CD4-positive, alpha-beta T cell (primary cell): ENCODE data around the gene SPATA16. TPM values are rescaled to one million over a fixed set of nuclear protein-coding genes. Genes with fewer than 3 reads are reported as not detected.

Experiments used
- ATAC-seq: fragments of 200-7000 bp; cut with Tn5 transposase; one replicate; pipeline ENCODE4 v1.10.0; 2022; ENCODE audit warnings: mild to moderate bottlenecking; ENCODE audit not compliant: poor library complexity
- CTCF ChIA-PET: fragments of 350-600 bp; sonication (Branson Sonifier 250); formaldehyde crosslinking; loops from one replicate; lab custom pipeline; 2021; ENCODE audit warnings: antibody characterized with exemption, inconsistent platforms; lab: Charles Lee
- POLR2A ChIA-PET: fragments of 350-600 bp; sonication (Branson Sonifier 250); formaldehyde crosslinking; loops from one replicate; lab custom pipeline; 2021; ENCODE audit warnings: antibody characterized with exemption, inconsistent platforms; lab: Charles Lee
- DNase-seq, 14 experiments: peaks; one replicate each; pipeline ENCODE4 v3.0.0-alpha.2; 2013 to 2020; ENCODE audit warnings: mixed read lengths in 2 of 14
- H3K27ac ChIP-seq, 2 donors: one replicate each; pipeline versions ENCODE4 v1.5.1 to v1.7.0; 2013; ENCODE audit warnings: low read length in 2 of 2, low read depth in 1 of 2, mild to moderate bottlenecking in 1 of 2
- H3K27me3 ChIP-seq, 2 experiments: 1 replicate in 1 of 2; 2 replicates in 1 of 2; pipeline versions ENCODE4 v1.6.1 to v1.7.0; 2013; ENCODE audit warnings: low read length in 2 of 2, control low read depth in 1 of 2, mild to moderate bottlenecking in 1 of 2, moderate library complexity in 1 of 2; ENCODE audit not compliant: insufficient read depth in 2 of 2, control insufficient read depth in 1 of 2
- H3K36me3 ChIP-seq: one replicate; pipeline ENCODE4 v1.6.1; 2013; ENCODE audit warnings: low read length, control low read depth; ENCODE audit not compliant: insufficient read depth
- H3K4me1 ChIP-seq: one replicate; pipeline ENCODE4 v1.6.1; 2013; ENCODE audit warnings: low read length, control low read depth; ENCODE audit not compliant: insufficient read depth
- H3K4me3 ChIP-seq: one replicate; pipeline ENCODE4 v1.5.1; 2013; ENCODE audit warnings: mild to moderate bottlenecking, low read length, moderate library complexity
- H3K9me3 ChIP-seq, 2 experiments: 1 replicate in 1 of 2; 2 replicates in 1 of 2; pipeline versions ENCODE4 v1.6.1 to v1.7.0; 2013; ENCODE audit warnings: low read length in 2 of 2, mild to moderate bottlenecking in 2 of 2, control low read depth in 1 of 2, moderate library complexity in 1 of 2; ENCODE audit not compliant: control insufficient read depth in 1 of 2, insufficient read depth in 1 of 2
- H3K27ac Mint-ChIP-seq: one replicate; pipeline ENCODE4 v1.8.0; 2020; ENCODE audit warnings: mixed read lengths
- H3K27me3 Mint-ChIP-seq: one replicate; pipeline ENCODE4 v1.8.0; 2021; ENCODE audit warnings: mixed read lengths
- H3K36me3 Mint-ChIP-seq: one replicate; pipeline ENCODE4 v1.8.0; 2021; ENCODE audit warnings: low read depth, mixed read lengths
- H3K4me1 Mint-ChIP-seq: one replicate; pipeline ENCODE4 v1.8.0; 2021; ENCODE audit warnings: low read depth, mixed read lengths
- H3K4me3 Mint-ChIP-seq: one replicate; pipeline ENCODE4 v1.8.0; 2020; ENCODE audit warnings: mild to moderate bottlenecking, mixed read lengths
- H3K9me3 Mint-ChIP-seq: one replicate; pipeline ENCODE4 v1.8.0; 2020; ENCODE audit warnings: mixed read lengths
- intact Hi-C, 2 experiments: fragments of 100-400 bp; cut with DNase I in 1 of 2; cut with micrococcal nuclease in 1 of 2; formaldehyde crosslinking; loops; one replicate each; pipeline versions ENCODE4 v1.15.1 to v1.9.0; 2023 to 2025; cut with DNase I, micrococcal nuclease
- total RNA-seq, 174 experiments: library from RNA in 2 of 174; stranded (reverse) in 2 of 174; gene quantifications; one replicate each; pipeline ENCODE4 v1.2.3 and lab custom pipeline; 2021 to 2026
- TF ChIP-seq, protein P1 (sequence below): fragments of 200-600 bp; IDR thresholded peaks from one replicate; pipeline ENCODE4 v1.8.0; 2022; ENCODE audit warnings: antibody characterized with exemption, mild to moderate bottlenecking

SPATA16 gene
- total RNA-seq, 2 experiments from 2014 or later, result not detected

DNA sequence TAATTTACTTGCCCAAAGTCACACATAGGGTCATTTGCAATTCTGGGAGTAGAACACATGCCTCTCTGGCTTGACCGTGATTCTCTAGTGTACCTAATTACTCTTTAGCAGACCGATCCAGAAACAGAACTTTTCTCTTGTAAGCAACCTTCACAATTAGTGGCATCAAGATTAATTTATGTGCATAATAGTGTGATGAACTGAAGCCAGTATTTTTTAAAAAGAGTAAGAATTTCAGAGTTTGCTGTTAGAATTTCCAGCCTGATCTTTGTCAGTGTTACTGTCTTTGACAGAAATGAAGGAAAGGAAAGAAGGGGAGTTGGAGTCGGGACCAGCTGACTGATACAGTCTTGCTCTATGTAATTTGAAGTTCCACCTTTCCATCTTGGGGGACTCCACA lies 137.1 kb downstream of the SPATA16 start:
- H3K27ac Mint-ChIP-seq, result no peak overlapping the region
- intact Hi-C loops, result no loop called here
- no peak for ATAC-seq
- H3K36me3 Mint-ChIP-seq, result no peaks in the 10 kb centered on the region
- Histone ChIP-seq H3K27me3 (no peaks in the 10 kb centered on the region), H3K9me3 (no peaks in the 10 kb centered on the region), H3K36me3 (no peaks in the 10 kb centered on the region), H3K27ac (no peak overlapping the region), H3K4me3 (no peak overlapping the region), H3K4me1 (no peaks in the 10 kb centered on the region)
- CTCF ChIA-PET, result no interaction called here
- no peak overlapping the region for H3K4me3 Mint-ChIP-seq
- H3K27me3 Mint-ChIP-seq, result no peaks in the 10 kb centered on the region
- no peaks in the 10 kb centered on the region for H3K4me1 Mint-ChIP-seq
- no peak for DNase-seq
- TF ChIP-seq, protein P1, sequence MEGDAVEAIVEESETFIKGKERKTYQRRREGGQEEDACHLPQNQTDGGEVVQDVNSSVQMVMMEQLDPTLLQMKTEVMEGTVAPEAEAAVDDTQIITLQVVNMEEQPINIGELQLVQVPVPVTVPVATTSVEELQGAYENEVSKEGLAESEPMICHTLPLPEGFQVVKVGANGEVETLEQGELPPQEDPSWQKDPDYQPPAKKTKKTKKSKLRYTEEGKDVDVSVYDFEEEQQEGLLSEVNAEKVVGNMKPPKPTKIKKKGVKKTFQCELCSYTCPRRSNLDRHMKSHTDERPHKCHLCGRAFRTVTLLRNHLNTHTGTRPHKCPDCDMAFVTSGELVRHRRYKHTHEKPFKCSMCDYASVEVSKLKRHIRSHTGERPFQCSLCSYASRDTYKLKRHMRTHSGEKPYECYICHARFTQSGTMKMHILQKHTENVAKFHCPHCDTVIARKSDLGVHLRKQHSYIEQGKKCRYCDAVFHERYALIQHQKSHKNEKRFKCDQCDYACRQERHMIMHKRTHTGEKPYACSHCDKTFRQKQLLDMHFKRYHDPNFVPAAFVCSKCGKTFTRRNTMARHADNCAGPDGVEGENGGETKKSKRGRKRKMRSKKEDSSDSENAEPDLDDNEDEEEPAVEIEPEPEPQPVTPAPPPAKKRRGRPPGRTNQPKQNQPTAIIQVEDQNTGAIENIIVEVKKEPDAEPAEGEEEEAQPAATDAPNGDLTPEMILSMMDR, result no peak
- no peaks in the 10 kb centered on the region for H3K9me3 Mint-ChIP-seq
- POLR2A ChIA-PET, result no interaction called here

DNA sequence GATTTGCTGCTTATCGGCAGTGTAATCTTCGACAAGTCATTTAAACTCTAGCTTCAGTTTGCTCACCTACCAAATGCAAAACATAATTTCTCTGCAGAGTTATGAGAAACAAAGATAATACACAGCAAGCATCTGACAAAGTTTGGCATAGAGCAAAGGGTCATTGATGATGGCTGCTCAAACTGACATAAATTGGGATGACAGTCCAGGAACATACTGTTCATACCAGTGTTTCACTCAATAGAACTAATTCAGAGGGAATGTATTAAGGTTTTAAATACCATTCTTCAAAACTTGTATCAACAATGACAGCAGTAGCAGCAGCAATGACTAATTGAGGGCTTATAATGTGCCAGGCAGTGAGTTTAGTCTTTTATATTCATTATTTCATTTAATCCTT lies 137.6 kb downstream of the SPATA16 start:
- CTCF ChIA-PET, result no interaction called here
- no peak overlapping the region for H3K27ac Mint-ChIP-seq

DNA sequence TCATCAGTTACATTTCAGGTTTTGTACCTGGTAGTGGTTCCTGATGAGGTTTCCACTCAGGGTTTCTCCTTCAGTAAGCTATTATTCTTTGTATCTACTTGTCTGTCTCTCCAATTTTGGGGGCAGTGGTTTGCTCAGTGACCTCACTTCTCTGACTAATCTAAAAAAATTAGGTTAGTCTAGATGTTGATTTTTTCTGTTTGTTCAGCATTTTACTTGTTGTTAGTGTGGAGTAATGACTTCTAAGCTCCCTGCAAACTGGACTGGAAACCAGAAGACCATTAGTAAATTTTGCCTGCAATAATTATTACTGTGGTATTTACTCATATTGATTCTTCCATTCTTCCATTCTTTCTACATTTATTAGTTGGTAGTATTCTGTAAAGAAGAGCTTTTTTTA lies 139.4 kb downstream of the SPATA16 start:
- Histone ChIP-seq H3K27ac (no peak overlapping the region), H3K27me3 (no peaks in the 10 kb centered on the region), H3K36me3 (no peaks in the 10 kb centered on the region), H3K4me3 (no peak overlapping the region), H3K9me3 (no peaks in the 10 kb centered on the region), H3K4me1 (no peaks in the 10 kb centered on the region)
- TF ChIP-seq, protein P1, result no peak
- ATAC-seq, result no peak
- no peaks in the 10 kb centered on the region for H3K4me1 Mint-ChIP-seq
- intact Hi-C loops, result no loop called here
- no peaks in the 10 kb centered on the region for H3K9me3 Mint-ChIP-seq
- H3K4me3 Mint-ChIP-seq, result no peak overlapping the region
- CTCF ChIA-PET, result no interaction called here
- no peaks in the 10 kb centered on the region for H3K36me3 Mint-ChIP-seq
- H3K27me3 Mint-ChIP-seq, result no peaks in the 10 kb centered on the region
- no peak for DNase-seq
- POLR2A ChIA-PET, result no interaction called here
- no peak overlapping the region for H3K27ac Mint-ChIP-seq

More for the DNA sequence above, 137.6 kb downstream of the SPATA16 start:
- ATAC-seq (no peak), DNase-seq (no peak)
- no peaks in the 10 kb centered on the region for H3K9me3 Mint-ChIP-seq
- no peaks in the 10 kb centered on the region for H3K4me1 Mint-ChIP-seq
- H3K36me3 Mint-ChIP-seq, result no peaks in the 10 kb centered on the region
- H3K27me3 ChIP-seq, result no peaks in the 10 kb centered on the region
- POLR2A ChIA-PET, result no interaction called here
- intact Hi-C loops, result no loop called here
- H3K27me3 Mint-ChIP-seq, result no peaks in the 10 kb centered on the region
- H3K27ac ChIP-seq, result no peak overlapping the region
- no peak overlapping the region for H3K4me3 ChIP-seq
- no peaks in the 10 kb centered on the region for H3K9me3 ChIP-seq
- no peak overlapping the region for H3K4me3 Mint-ChIP-seq
- no peaks in the 10 kb centered on the region for H3K4me1 ChIP-seq
- TF ChIP-seq, protein P1, result no peak
- H3K36me3 ChIP-seq, result no peaks in the 10 kb centered on the region
